IgD-negative memory B cell (primary cell): ENCODE results near the gene CEP192. TPM values are rescaled to one million over a fixed set of nuclear protein-coding genes. Genes with fewer than 3 reads are reported as not detected.

Experiments
- polyA plus RNA-seq: library from polyadenylated mRNA; unstranded; fragments of 300-500 nt; fragmentation: Illumina TruSeq; gene quantifications from one replicate; pipeline ENCODE4 v1.2.3, GENCODE V29; 2021

Gene CEP192
- polyA plus RNA-seq, 1 donor from 2014 or later, result 8.7 TPM

Other genes with a start within 250 kb of the CEP192 start
- 97.8 TPM for gene PTPN2, start 107.1 kb upstream of the CEP192 start, polyA plus RNA-seq
- 27.2 TPM for gene SEH1L, start 43.4 kb upstream of the CEP192 start, polyA plus RNA-seq
- 5.1 TPM for gene LDLRAD4, start 227.4 kb downstream of the CEP192 start, polyA plus RNA-seq